Ramos (cell line): ENCODE measurements around the gene SLC25A53.
"Not testable (repeated sequence)": the region's sequence is repeated elsewhere in the genome, so short reads cannot be mapped to it uniquely, and the experiment has no call there.

ENCODE experiments used
- in situ Hi-C: fragments of 300-500 bp; cut with MboI; formaldehyde crosslinking; loops from one replicate; pipeline ENCODE4 v1.14.3; 2022; ENCODE audit warnings: low sequenced_read_pairs; ENCODE audit not compliant: unreplicated experiment

SLC25A53 gene

DNA sequence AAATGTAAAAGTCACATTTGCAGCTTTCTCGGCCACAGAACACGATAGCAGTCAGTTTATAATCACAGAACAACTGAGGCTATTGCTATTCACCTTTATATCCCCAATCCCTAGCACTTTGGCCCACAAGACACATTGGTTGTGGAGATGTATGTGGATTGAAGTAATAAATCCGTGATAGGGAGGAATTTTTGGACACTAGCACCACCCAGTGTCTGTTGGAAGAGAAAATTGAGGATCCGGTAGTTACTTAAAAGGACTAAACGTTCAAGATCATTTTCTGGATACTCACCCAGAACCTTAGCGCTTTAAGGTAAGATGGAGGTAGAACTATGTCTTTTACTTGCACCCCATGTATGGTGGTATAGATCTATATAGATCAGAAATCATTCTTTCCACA is 79.0 kb downstream of the SLC25A53 start:
- in situ Hi-C loops, result not testable (repeated sequence)

DNA sequence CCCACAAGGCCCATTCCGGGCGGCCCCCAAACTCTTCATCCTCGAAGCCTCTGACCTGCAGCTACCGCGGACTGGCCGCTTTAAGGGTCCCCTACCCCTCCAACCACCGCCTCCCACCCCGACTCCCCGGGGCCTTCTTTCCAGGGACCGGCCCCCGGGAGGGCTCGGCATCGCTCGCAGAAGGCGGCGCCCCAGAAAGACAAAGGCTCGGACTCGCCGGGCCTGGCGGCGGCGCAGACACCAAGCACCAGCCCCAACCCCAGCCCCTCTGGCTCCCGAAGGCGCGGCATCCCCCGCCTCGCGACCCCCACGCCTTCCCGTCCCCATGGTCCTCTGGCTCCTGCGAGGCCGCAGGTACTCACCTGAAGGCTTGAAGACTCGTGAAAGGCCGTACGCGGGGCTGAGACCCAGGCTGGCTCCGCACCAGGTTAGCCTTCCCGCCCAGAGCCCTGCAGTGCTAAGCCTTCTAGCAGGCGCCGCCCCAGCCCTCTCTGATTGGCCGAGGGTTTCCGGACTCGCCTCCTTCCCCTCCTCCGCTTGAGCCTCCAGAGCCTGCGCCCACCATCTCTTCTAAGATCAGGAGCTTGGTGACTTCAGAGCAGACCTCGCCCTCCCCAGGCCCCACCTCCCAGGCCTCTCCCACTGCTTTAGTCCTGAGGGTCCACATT is 80.9 kb downstream of the SLC25A53 start, which contains the start of gene TMSB15C:
TMSB15C (minus strand) TSS at position 459 of the 668 bp plus-strand sequence.
- in situ Hi-C loops, result not testable (repeated sequence)

DNA sequence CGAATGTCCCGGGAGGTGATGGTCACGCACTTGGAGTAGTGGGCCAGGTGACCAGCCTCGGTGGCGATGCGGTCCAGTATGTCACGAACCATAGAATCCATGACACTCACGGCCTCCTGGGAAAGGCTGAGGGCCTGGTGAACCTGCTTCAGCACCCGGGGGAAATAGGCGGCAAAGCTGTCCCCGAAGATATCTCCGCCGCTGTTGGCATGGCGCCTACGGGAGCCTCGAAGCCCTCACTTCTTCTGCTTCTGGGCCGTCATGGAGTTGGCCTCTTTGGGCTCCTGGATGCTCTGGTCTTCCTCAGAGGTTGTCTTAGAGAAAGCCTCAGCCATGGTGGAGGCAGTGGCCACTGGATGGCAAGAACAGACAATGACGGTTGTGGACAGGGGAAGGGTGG is 94.2 kb downstream of the SLC25A53 start:
- in situ Hi-C loops, result not testable (repeated sequence)

DNA sequence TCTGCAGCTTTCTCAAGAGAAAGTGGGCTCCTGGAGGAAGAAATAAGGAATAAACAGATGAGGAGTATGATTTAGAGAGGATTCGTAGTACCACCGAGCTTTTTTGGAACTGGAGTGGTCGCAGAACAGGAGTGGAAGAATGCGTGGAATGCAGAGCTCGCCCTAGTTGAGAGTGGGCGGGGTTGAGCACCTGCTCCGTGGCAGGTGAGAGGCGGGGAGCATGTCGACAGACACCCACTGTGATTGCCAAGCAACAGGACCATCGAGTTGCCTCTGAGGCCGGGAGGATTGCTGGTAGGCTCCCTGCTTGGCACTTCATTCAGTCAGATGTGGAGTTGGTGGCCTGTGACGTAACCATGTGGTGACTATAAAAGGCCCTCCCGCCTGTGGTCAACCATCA is 101.9 kb downstream of the SLC25A53 start:
- in situ Hi-C loops, result not testable (repeated sequence)
